Coronary artery (tissue), 2 donors: ENCODE measurements around the gene HSD17B8.

ENCODE experiments used
- DNase-seq: peaks from one replicate; pipeline ENCODE4 v3.0.0-alpha.2; 2017; ENCODE audit warnings: low spot score
- H3K27ac ChIP-seq, 2 donors: fragments of 200-600 bp; sonication (generic); one replicate each; pipeline ENCODE4 v1.5.1; 2016 to 2019
- H3K4me3 ChIP-seq: fragments of 200-600 bp; sonication (generic); 2 replicates; pipeline ENCODE4 v1.5.1; 2016; ENCODE audit warnings: mild to moderate bottlenecking, moderate library complexity
- CTCF ChIP-seq: fragments of 200-600 bp; sonication (generic); IDR thresholded peaks from one replicate; pipeline ENCODE4 v1.5.1; 2019; ENCODE audit warnings: antibody characterized with exemption

HSD17B8 gene

GRCh38 chr6:33171880-33172687 lies 32.4 kb upstream of the HSD17B8 start:
- Histone ChIP-seq H3K4me3 (no peak overlapping the region), H3K27ac (no peak overlapping the region)
- no peak for DNase-seq
- no peak for TF ChIP-seq CTCF

DNA sequence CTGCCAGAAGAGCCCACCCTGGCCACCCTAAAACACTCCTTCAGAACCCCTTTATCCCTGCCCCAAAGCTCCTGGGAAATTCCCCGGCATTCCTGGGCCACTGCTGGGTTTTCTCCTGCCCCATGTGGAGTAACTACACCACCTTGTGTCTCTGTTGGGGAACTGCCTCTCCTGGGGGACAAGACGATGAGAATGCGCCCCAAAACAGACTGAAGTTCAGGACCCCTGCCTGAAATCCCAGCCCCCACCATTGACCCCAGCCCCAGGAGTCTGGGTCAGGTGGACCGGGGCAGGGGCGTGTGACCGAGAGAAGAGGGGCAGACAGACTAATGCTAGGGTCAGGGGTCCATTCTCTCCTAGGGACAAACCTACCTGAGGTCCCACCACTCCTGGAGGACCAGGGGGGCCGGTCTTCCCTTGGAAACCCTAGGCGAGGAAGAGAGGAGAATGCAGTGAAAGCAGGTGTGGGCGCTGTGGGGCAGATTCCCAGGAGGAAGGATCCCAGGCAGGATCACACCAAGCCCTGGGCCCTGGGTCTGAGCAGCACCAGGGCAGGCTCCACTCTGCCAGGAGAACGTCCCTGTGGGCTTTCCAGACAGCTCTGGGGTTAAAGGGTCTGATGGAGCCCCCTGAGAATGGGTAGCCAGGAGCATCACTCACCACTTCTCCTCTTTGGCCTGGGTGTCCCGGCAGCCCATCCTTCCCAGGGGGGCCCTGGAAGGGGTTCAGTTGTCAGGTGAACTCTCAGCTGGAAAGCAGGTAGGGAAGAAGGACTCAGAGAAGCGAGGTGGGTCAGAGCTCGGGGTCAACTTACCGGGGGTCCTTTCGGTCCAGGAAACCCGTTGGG lies 31.5 kb upstream of the HSD17B8 start:
- no peak overlapping the region for H3K4me3 ChIP-seq
- no peak for TF ChIP-seq CTCF
- DNase-seq = no peak
- H3K27ac ChIP-seq = no peak overlapping the region

GRCh38 chr6:33173535-33174180 lies 30.8 kb upstream of the HSD17B8 start:
- H3K4me3 ChIP-seq = no peak overlapping the region
- no peak for DNase-seq
- no peak overlapping the region for H3K27ac ChIP-seq
- no peak for TF ChIP-seq CTCF

- H3K27ac ChIP-seq = no peak overlapping the region
- TF ChIP-seq CTCF = no peak
- DNase-seq = no peak
- no peak overlapping the region for H3K4me3 ChIP-seq
These were observed 29.7 kb upstream of the HSD17B8 start for GRCh38 chr6:33174784-33175183.

GRCh38 chr6:33175436-33176069 lies 28.9 kb upstream of the HSD17B8 start:
- DNase-seq = no peak
- TF ChIP-seq CTCF = no peak
- no peak overlapping the region for H3K27ac ChIP-seq
- no peak overlapping the region for H3K4me3 ChIP-seq

DNA sequence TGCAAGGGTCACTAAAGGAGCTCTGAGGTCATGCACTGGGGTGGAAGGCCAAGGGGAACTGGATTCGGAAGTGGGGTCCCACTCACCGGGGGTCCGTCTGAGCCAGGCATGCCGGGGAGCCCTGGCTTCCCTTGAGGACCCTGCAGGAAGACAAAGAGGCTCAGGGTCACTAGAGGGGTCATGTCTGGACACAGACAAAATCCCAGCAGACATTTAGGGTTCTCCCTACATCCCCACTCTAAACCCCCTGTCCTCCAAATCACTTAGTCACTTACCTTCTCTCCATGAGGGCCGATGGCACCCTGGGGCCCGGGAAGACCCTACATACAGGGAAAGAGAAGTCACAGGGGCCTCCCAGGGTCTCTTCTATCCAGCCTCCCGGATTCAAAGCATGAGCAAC lies 27.5 kb upstream of the HSD17B8 start:
- Histone ChIP-seq H3K27ac (no peak overlapping the region), H3K4me3 (no peak overlapping the region)
- DNase-seq = no peak
- no peak for TF ChIP-seq CTCF
